Measurements from ENCODE around the gene CADPS2. TPM values are rescaled to one million over a fixed set of nuclear protein-coding genes. Genes with fewer than 3 reads are reported as not detected.

The CADPS2 gene
- total RNA-seq, 6 donors from 2014 or later = 33.3 to 74.7 (median 45.7) TPM

- H3K4me3 ChIP-seq = no peak overlapping the region
These were observed 364.5 kb downstream of the CADPS2 start for GRCh38 chr7:122521767-122522166.

GRCh38 chr7:122520971-122521555 lies 365.2 kb downstream of the CADPS2 start:
- Histone ChIP-seq H3K4me1 (no peaks in the 10 kb centered on the region), H3K27ac (no peak overlapping the region), H3K9me3 (no peaks in the 10 kb centered on the region), H3K36me3 (no peaks in the 10 kb centered on the region), H3K27me3 (no peaks in the 10 kb centered on the region), H3K4me3 (no peak overlapping the region)
- DNase-seq (no peak), ATAC-seq (ENCODE audit: low FRiP score in 2 of 2) (no peak)
- TF ChIP-seq POLR2AphosphoS5 (IDR thresholded peaks at IDR 0.05) (no peak), POLR2A (IDR thresholded peaks at IDR 0.05) (no peak)
- 70 to 77% methylated on average over 5 of the region's 5 CpGs for WGBS, 2 donors

More at GRCh38 chr7:122521767-122522166, 364.5 kb downstream of the CADPS2 start:
- Histone ChIP-seq H3K9me3 (no peaks in the 10 kb centered on the region), H3K4me1 (no peaks in the 10 kb centered on the region), H3K27me3 (no peaks in the 10 kb centered on the region), H3K36me3 (no peaks in the 10 kb centered on the region), H3K27ac (no peak overlapping the region)
- no peak for DNase-seq
- TF ChIP-seq POLR2AphosphoS5 (IDR thresholded peaks at IDR 0.05) (no peak), POLR2A (IDR thresholded peaks at IDR 0.05) (no peak), EP300 (IDR thresholded peaks at IDR 0.05) (no peak), CTCF (IDR thresholded peaks at IDR 0.05) (no peak)
- ATAC-seq (ENCODE audit: low FRiP score in 2 of 2) = no peak

- TF ChIP-seq EP300 (IDR thresholded peaks at IDR 0.05) (no peak), CTCF (IDR thresholded peaks at IDR 0.05) (no peak), POLR2A (IDR thresholded peaks at IDR 0.05) (no peak), POLR2AphosphoS5 (IDR thresholded peaks at IDR 0.05) (no peak)
- Histone ChIP-seq H3K9me3 (no peaks in the 10 kb centered on the region), H3K36me3 (no peaks in the 10 kb centered on the region), H3K27me3 (no peaks in the 10 kb centered on the region), H3K27ac (no peak overlapping the region), H3K4me1 (no peaks in the 10 kb centered on the region), H3K4me3 (no peak overlapping the region)
- DNase-seq = no peak
- WGBS, 2 donors = 90 to 93% methylated on average over 4 of the region's 4 CpGs
- no peak for ATAC-seq (ENCODE audit: low FRiP score in 2 of 2)
These were observed 367.8 kb downstream of the CADPS2 start for GRCh38 chr7:122518488-122518887.

DNA sequence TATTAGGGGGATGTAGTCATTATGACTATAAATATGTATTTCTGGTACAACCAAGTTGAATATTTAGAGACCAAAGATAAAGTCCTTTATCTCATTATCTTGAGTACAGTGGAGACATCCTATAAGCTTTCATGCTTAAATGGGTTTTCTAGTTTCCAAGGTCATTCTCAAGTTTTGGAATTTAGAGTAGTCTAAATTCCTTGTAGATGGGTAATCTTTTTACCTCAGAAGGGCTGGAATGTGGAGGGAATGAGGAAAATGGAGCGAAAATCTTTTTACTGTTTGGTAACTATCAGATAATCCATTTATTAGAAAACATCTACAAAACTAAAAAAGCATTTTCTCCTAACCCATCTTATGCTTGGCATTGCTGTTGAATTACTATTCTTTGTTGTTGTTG lies 368.7 kb downstream of the CADPS2 start:
- Histone ChIP-seq H3K4me1 (no peaks in the 10 kb centered on the region), H3K27ac (no peak overlapping the region), H3K4me3 (no peak overlapping the region), H3K9me3 (no peaks in the 10 kb centered on the region), H3K36me3 (no peaks in the 10 kb centered on the region), H3K27me3 (no peaks in the 10 kb centered on the region)
- TF ChIP-seq CTCF (IDR thresholded peaks at IDR 0.05) (no peak), EP300 (IDR thresholded peaks at IDR 0.05) (no peak), POLR2A (IDR thresholded peaks at IDR 0.05) (no peak), POLR2AphosphoS5 (IDR thresholded peaks at IDR 0.05) (no peak)
- no peak for DNase-seq
- 88 to 94% methylated on average over 1 of the region's 1 CpG for WGBS, 2 donors
- no peak for ATAC-seq (ENCODE audit: low FRiP score in 2 of 2)

DNA sequence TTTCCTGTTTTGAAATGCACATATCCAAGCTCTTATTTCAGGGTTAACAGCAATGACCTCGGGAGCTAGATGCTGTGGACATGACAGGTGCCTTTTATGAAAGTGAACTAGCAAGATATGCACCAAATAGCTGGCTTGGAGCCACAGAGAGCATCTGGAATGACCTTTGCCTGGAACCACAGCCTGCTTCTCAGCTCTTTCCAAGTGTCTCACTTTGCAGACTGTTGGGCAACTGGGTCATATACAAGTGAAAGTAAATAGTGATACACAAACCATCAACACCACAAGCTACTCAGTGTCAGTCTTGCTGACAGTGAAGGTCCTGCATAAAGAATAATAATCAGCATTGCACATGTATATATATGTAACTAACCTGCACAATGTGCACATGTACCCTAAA lies 370.9 kb downstream of the CADPS2 start:
- H3K27me3 ChIP-seq = no peaks in the 10 kb centered on the region
- H3K36me3 ChIP-seq = no peaks in the 10 kb centered on the region
- WGBS, 2 donors = 38 to 64% methylated on average over 1 of the region's 1 CpG
- no peak overlapping the region for H3K27ac ChIP-seq
- H3K4me3 ChIP-seq = no peak overlapping the region
- ATAC-seq (ENCODE audit: low FRiP score in 2 of 2) = no peak
- no peak for DNase-seq
- no peaks in the 10 kb centered on the region for H3K9me3 ChIP-seq
- TF ChIP-seq POLR2AphosphoS5 (IDR thresholded peaks at IDR 0.05) = no peak
- TF ChIP-seq POLR2A (IDR thresholded peaks at IDR 0.05) = no peak
- no peak for TF ChIP-seq CTCF (IDR thresholded peaks at IDR 0.05)
- TF ChIP-seq EP300 (IDR thresholded peaks at IDR 0.05) = no peak
- H3K4me1 ChIP-seq = no peaks in the 10 kb centered on the region
